Measurements from ENCODE around the gene TMEM190.

DNA sequence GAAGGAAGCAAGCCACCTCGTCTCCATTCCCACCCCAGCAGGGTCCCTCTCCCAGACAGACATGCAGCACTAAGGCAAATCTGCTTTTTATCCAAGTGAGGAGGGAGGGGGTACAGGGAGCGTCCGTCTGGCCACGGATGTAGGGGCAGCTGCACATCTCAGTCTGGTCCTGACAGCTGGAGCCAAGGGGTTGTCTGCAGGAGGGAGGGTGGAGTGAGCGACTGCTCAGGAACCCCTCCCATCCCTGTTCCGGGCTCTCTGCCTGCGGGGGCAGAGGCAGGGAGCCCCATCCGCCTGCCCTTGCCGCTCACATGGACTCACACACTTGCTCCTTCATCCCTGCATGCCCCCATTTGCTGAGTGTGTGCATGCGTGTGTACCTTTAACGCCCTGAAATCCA, 2.5 kb downstream of the TMEM190 start:
- TF ChIP-seq, protein P1, sequence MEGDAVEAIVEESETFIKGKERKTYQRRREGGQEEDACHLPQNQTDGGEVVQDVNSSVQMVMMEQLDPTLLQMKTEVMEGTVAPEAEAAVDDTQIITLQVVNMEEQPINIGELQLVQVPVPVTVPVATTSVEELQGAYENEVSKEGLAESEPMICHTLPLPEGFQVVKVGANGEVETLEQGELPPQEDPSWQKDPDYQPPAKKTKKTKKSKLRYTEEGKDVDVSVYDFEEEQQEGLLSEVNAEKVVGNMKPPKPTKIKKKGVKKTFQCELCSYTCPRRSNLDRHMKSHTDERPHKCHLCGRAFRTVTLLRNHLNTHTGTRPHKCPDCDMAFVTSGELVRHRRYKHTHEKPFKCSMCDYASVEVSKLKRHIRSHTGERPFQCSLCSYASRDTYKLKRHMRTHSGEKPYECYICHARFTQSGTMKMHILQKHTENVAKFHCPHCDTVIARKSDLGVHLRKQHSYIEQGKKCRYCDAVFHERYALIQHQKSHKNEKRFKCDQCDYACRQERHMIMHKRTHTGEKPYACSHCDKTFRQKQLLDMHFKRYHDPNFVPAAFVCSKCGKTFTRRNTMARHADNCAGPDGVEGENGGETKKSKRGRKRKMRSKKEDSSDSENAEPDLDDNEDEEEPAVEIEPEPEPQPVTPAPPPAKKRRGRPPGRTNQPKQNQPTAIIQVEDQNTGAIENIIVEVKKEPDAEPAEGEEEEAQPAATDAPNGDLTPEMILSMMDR (IDR thresholded peaks at IDR 0.05; ENCODE audit: poor library complexity): no peak
- no peak for TF ChIP-seq EZH2 (IDR thresholded peaks at IDR 0.05; ENCODE audit: borderline replicate concordance)
- no peak for TF ChIP-seq EZH2phosphoT487 (IDR thresholded peaks at IDR 0.05; ENCODE audit: low read depth, severe bottlenecking, unreplicated experiment)

Measured in hepatocyte (in vitro differentiated cells).